CD4-positive, alpha-beta T cell treated with Interleukin-15 for 1 hour (primary cell): Measurements from ENCODE around the gene TMEM63A.
"Not testable (repeated sequence)": the region's sequence is repeated elsewhere in the genome, so short reads cannot be mapped to it uniquely, and the experiment has no call there.

Experiments used
- DNase-seq: peaks from one replicate; pipeline ENCODE4 v3.0.0-alpha.2; 2020

TMEM63A gene

DNA sequence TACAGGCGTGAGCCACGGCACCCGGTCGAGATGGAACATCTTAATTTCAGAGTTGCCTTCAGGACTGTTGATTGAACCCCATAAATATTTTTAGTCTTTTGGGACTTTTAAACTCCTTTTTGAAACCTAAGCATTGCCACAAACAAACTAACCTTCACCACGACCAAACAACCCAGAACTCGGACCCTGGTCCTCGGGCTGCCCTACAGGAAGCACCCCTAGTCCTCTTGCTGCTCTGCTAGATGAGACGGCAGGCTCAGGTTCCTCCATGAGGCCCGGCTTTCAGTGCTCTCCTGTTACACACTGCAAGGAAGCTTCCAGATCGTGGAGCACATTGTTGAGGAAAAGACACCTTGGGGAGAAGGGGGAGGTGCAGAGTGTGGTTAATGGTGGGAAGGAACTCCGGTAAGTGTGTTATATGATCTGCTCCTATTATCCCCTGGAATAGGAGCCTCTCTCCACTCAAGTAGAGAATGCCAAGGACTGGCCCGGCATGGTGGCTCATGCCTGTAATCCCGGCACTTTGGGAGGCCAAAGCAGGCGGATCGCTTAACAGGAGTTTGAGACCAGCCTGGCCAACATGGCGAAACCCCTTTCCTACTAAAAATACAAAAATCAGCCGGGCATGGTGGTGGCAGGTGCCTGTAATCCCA, 66.5 kb downstream of the TMEM63A start:
- no peak for DNase-seq

DNA sequence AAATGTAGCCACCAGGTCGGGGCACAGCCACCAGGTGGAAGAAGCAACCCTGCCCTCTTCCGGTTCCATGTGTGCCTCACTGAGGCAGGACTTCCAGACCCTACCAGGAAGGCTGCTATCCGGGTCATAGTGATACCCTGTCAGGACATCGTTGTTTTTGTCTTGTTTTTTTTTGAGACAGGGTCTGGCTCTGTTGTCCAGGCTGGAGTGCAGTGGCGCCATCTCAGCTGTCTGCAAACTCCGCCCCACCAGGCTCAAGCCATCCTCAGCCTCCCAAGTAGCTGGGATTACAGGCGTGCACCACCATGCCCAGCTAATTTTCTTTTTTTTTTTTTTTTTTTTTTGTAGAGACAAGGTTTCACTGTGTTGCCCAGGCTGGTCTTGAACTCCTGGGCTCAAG, 67.1 kb downstream of the TMEM63A start:
- DNase-seq = not testable (repeated sequence)

- DNase-seq = no peak
Measured at GRCh38 chr1:225814381-225814780, 67.8 kb downstream of the TMEM63A start.

DNA sequence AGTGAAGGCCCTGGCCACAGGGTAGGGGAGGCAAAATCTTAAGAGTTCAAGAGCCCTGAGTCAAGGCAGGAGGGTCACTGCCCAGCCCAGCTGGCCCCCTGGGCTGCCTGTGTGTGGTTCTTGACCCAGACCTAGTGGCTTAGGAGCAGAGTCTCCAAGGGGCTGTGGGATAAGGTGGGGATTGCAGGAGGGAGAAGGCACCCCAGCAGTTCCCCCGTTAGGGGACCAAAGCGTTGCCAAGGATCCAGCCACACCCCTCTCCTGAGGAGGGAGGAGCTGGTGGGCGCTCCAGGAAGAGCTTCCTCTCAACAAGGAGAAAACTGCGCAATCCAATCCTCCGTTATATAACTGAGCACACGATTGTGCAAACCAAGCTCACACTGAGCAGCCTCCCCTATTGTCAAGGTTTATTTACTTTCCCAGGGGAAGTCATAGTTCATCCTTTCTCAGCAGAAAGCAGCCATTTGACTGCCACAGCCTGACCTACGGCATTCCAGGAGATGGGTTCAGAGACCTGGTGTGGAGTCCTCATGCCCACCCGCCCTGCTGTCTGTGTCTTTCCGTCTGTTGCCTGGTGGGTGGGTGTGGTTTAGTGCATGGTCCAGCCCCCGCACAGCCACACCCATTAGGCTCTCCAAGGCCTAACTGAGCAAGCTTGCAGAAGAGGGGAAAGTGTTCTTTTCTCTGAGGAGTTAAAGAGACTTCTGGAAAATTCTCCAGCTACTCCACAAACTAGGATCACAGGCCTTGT, 68.8 kb downstream of the TMEM63A start:
- no peak for DNase-seq

- no peak for DNase-seq
Measured at GRCh38 chr1:225812488-225813213, 69.5 kb downstream of the TMEM63A start.

- no peak for DNase-seq
Measured at GRCh38 chr1:225811622-225812487, 70.3 kb downstream of the TMEM63A start.

GRCh38 chr1:225810579-225811538, 71.3 kb downstream of the TMEM63A start:
- DNase-seq = not testable (repeated sequence)

GRCh38 chr1:225809842-225810578, 72.2 kb downstream of the TMEM63A start, which contains the start of gene EPHX1:
Gene EPHX1, plus strand, starts transcription at chr1:225810124. Its CDS starts 18,606 bp downstream, at chr1:225828730.
- peak; percentile 47 for DNase-seq

- DNase-seq = no peak
Measured at GRCh38 chr1:225808136-225808535, 74.0 kb downstream of the TMEM63A start.

DNA sequence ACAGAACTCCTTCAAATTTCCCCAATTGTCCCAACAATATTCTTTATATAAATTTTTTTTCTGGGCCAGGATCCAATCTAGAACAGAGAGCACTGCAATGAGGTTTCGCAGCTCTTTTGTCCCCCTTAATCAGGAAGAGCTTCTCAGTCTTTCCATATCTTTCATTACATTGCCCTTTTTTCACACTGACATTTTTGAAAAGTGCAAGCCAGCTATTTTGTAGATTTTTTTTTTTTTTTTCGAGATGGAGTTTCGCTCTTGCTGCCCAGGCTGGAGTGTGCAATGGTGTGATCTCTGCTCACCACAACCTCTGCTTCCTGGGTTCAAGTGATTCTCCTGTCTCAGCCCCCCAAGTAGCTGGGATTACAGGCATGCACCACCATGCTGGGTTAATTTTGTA, 75.4 kb downstream of the TMEM63A start:
- DNase-seq = not testable (repeated sequence)

DNA sequence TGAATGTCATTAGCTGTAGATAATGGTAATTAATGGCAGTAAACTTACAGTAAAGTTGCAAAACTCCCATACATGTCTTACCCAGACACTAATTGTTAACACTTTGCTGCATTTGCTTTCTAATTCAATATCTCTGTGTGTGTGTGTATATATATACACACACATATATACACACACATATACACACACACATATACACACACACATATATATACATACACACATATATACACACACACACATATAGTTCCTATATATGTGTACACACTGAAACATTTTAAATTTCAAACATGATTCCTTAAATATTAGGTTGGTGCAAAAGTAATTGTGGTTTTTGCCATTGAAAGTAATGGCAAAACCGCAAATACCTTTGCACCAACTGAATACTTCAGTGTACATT, 75.9 kb downstream of the TMEM63A start:
- no peak for DNase-seq

DNA sequence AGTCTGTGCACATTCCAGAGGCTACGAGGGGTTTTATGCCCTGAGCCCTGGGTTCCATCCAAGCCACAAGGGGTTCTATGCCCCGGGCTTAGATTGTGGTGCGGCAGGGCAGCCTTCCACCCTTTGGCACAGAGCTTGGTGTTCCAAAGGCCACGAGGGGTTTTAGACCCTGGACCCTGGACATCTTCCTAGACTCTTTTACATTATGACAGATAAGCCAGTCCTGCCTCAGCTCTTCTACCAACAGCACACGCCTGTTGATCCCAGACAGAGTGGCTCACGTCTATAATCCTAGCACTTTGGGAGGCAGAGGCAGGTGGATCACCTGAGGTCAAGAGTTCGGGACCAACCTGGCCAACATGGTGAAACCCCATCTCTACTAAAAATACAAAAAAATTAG, 81.0 kb downstream of the TMEM63A start:
- DNase-seq = not testable (repeated sequence)

DNA sequence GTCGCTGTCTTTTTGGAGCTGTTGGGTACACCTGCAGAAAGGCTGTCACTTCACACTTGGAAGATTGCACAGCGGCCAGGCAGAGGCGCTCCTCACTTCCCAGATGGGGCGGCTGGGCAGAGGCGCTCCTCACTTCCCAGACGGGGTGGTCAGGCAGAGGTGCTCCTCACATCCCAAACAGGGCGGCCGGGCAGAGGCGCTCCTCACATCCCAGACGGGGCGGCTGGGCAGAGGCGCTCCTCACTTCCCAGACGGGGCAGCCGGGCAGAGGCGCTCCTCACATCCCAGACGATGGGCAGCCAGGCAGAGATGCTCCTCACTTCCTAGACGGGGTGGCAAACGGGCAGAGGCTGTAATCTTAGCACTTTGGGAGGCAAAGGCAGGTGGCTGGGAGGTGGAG, 86.1 kb downstream of the TMEM63A start:
- not testable (repeated sequence) for DNase-seq
